Kidney (tissue), 14 donors: ENCODE measurements around the gene SEC63. TPM values are rescaled to one million over a fixed set of nuclear protein-coding genes. Genes with fewer than 3 reads are reported as not detected.

Experiments
- DNase-seq, 5 donors: peaks; one replicate each; pipeline ENCODE4 v3.0.0-alpha.2; 2013 to 2020
- FAIRE-seq: peaks from 2 replicates; lab custom pipeline; 2012; peaks lifted over from hg19 to GRCh38; lab: Jason Lieb, UNC
- H3K27ac ChIP-seq, 2 donors: one replicate each; pipeline ENCODE4 v1.7.0; 2013; ENCODE audit warnings: low read depth in 2 of 2, low read length in 2 of 2, inconsistent platforms in 1 of 2
- H3K27me3 ChIP-seq: one replicate; pipeline ENCODE4 v1.7.1; 2013; ENCODE audit warnings: low read length, inconsistent platforms; ENCODE audit not compliant: control insufficient read depth, insufficient read depth
- H3K36me3 ChIP-seq, 3 donors: one replicate each; pipeline versions ENCODE4 v1.7.0 to v1.7.1; 2013; ENCODE audit warnings: low read length in 3 of 3, control low read depth in 1 of 3, inconsistent platforms in 1 of 3; ENCODE audit not compliant: insufficient read depth in 3 of 3, control insufficient read depth in 2 of 3
- H3K4me1 ChIP-seq, 3 donors: one replicate each; pipeline versions ENCODE4 v1.7.0 to v1.7.1; 2013; ENCODE audit warnings: low read length in 3 of 3, inconsistent platforms in 1 of 3, low read depth in 1 of 3; ENCODE audit not compliant: control insufficient read depth in 2 of 3, insufficient read depth in 2 of 3
- H3K4me3 ChIP-seq, 3 donors: one replicate each; pipeline versions ENCODE4 v1.7.0 to v1.8.1; 2013; ENCODE audit warnings: low read length in 3 of 3, control low read depth in 1 of 3, inconsistent platforms in 1 of 3
- H3K9ac ChIP-seq, 3 donors: one replicate each; pipeline versions ENCODE4 v1.7.0 to v1.7.1; 2013; ENCODE audit warnings: low read length in 3 of 3, control low read depth in 1 of 3, inconsistent platforms in 1 of 3
- H3K9me3 ChIP-seq, 3 donors: one replicate each; pipeline versions ENCODE4 v1.7.0 to v1.7.1; 2013; ENCODE audit warnings: low read length in 3 of 3, control low read depth in 1 of 3, inconsistent platforms in 1 of 3; ENCODE audit not compliant: control insufficient read depth in 2 of 3, insufficient read depth in 1 of 3
- CTCF ChIP-seq: IDR thresholded peaks from 3 replicates; pipeline ENCODE4 v1.5.1; 2012; ENCODE audit warnings: mild to moderate bottlenecking, moderate library complexity, borderline replicate concordance; ENCODE audit not compliant: insufficient read depth; ENCODE audit errors: extremely low read depth
- intact Hi-C: fragments of 100-400 bp; cut with DNase I; formaldehyde crosslinking; loops from one replicate; pipeline ENCODE4 v1.11.1; 2022
- polyA plus RNA-seq: library from polyadenylated mRNA; stranded (reverse); fragments of 350-450 nt; fragmentation: Illumina TruSeq; extraction: RNeasy Lipid Tissue Mini Kit (QIAGEN cat#74804); gene quantifications from one replicate; pipeline ENCODE4 v1.2.3, GENCODE V29; 2014; ENCODE audit warnings: low read depth, low replicate concordance; ENCODE audit not compliant: insufficient read depth
- total RNA-seq: library from RNA; stranded (reverse); fragmentation: NEBNext Ultra II Directional; extraction: Animal tissue kit (Norgen Biotek cat#: 25700); gene quantifications from one replicate; pipeline ENCODE4 v1.2.1, GENCODE V29; 2021
- donor health status: control.
- donor health status: control.
- donor health status: control.
- donor health status: control.
- donor health status: control.
- donor health status: DM: yes; HTN: yes; CAD: no.
- donor health status: Normal renal cell carcinoma (clear cell type).

Gene SEC63
- total and polyA plus RNA-seq, 2 donors from 2014 or later: 31.4 to 88.8 TPM

- H3K9ac ChIP-seq: no peak overlapping the region
- no peaks in the 10 kb centered on the region for H3K36me3 ChIP-seq
- H3K4me3 ChIP-seq: no peak overlapping the region
- TF ChIP-seq CTCF: no peak
- no peak overlapping the region for H3K27ac ChIP-seq
- H3K4me1 ChIP-seq: no peaks in the 10 kb centered on the region
- intact Hi-C loops: no loop called here
- FAIRE-seq (no peak), DNase-seq (no peak)
- H3K27me3 ChIP-seq: no peaks in the 10 kb centered on the region
- no peaks in the 10 kb centered on the region for H3K9me3 ChIP-seq
Observed at GRCh38 chr6:107972413-107973096, 14.5 kb upstream of the SEC63 start.

GRCh38 chr6:107971181-107971580 lies 13.2 kb upstream of the SEC63 start:
- Histone ChIP-seq H3K27ac (no peak overlapping the region), H3K27me3 (no peaks in the 10 kb centered on the region), H3K9ac (no peak overlapping the region), H3K4me1 (no peaks in the 10 kb centered on the region), H3K9me3 (no peaks in the 10 kb centered on the region), H3K36me3 (no peaks in the 10 kb centered on the region), H3K4me3 (no peak overlapping the region)
- DNase-seq (no peak), FAIRE-seq (no peak)
- no peak for TF ChIP-seq CTCF
- intact Hi-C loops: no loop called here

GRCh38 chr6:107970255-107970654 lies 12.2 kb upstream of the SEC63 start:
- no peak for TF ChIP-seq CTCF
- intact Hi-C loops: no loop called here
- no peaks in the 10 kb centered on the region for H3K9me3 ChIP-seq

GRCh38 chr6:107968081-107968480 lies 10.1 kb upstream of the SEC63 start:
- no peaks in the 10 kb centered on the region for H3K9me3 ChIP-seq
- intact Hi-C loops: no loop called here
- H3K4me1 ChIP-seq: no peaks in the 10 kb centered on the region
- no peak overlapping the region for H3K27ac ChIP-seq
- H3K27me3 ChIP-seq: no peaks in the 10 kb centered on the region
- no peak for TF ChIP-seq CTCF
- no peak overlapping the region for H3K4me3 ChIP-seq
- H3K36me3 ChIP-seq: no peaks in the 10 kb centered on the region
- no peak for DNase-seq
- H3K9ac ChIP-seq: no peak overlapping the region
- FAIRE-seq: no peak

More at GRCh38 chr6:107970255-107970654, 12.2 kb upstream of the SEC63 start:
- no peak overlapping the region for H3K27ac ChIP-seq
- H3K9ac ChIP-seq: no peak overlapping the region
- no peak overlapping the region for H3K4me3 ChIP-seq
- no peak for FAIRE-seq
- no peaks in the 10 kb centered on the region for H3K36me3 ChIP-seq
- H3K27me3 ChIP-seq: no peaks in the 10 kb centered on the region
- H3K4me1 ChIP-seq: no peaks in the 10 kb centered on the region
- DNase-seq: no peak
